Mammary epithelial cell (primary cell): ENCODE data around the gene FAM124B.

Source experiments
- EZH2 ChIP-seq: IDR thresholded peaks from 2 replicates; pipeline ENCODE4 v1.6.1; 2012; ENCODE audit warnings: low read length, inconsistent platforms, borderline replicate concordance
- TF ChIP-seq, protein P1 (sequence below), 2 donors: IDR thresholded peaks in 1 of 2; conservative IDR thresholded peaks in 1 of 2; 2 replicates each; pipeline ENCODE4 v1.5.1; 2011 to 2012; ENCODE audit warnings: inconsistent platforms in 2 of 2, low read length in 2 of 2, mild to moderate bottlenecking in 2 of 2, control low read depth in 1 of 2, low read depth in 1 of 2; ENCODE audit not compliant: insufficient read depth in 1 of 2; ENCODE audit errors: extremely low read depth in 1 of 2

GRCh38 chr2:224354632-224355211, 47.2 kb downstream of the FAM124B start:
- TF ChIP-seq, protein P1, sequence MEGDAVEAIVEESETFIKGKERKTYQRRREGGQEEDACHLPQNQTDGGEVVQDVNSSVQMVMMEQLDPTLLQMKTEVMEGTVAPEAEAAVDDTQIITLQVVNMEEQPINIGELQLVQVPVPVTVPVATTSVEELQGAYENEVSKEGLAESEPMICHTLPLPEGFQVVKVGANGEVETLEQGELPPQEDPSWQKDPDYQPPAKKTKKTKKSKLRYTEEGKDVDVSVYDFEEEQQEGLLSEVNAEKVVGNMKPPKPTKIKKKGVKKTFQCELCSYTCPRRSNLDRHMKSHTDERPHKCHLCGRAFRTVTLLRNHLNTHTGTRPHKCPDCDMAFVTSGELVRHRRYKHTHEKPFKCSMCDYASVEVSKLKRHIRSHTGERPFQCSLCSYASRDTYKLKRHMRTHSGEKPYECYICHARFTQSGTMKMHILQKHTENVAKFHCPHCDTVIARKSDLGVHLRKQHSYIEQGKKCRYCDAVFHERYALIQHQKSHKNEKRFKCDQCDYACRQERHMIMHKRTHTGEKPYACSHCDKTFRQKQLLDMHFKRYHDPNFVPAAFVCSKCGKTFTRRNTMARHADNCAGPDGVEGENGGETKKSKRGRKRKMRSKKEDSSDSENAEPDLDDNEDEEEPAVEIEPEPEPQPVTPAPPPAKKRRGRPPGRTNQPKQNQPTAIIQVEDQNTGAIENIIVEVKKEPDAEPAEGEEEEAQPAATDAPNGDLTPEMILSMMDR (conservative IDR thresholded peaks at IDR 0.05 in 1 of 2, IDR thresholded peaks at IDR 0.05 in 1 of 2; ENCODE audit: extremely low read depth in 1 of 2, insufficient read depth in 1 of 2, low read depth in 1 of 2, low read length in 2 of 2): no peak
- no peak for TF ChIP-seq EZH2
